ENCODE measurements around the gene MEIS2.

Gene MEIS2

GRCh38 chr15:37032091-37032775 is 68.1 kb downstream of the MEIS2 start:
- Histone ChIP-seq H3K36me3 (replicated peaks) (peaks cover 7% of the 10 kb centered on the region), H3K27me3 (ENCODE audit: low read depth) (no peaks in the 10 kb centered on the region), H3K9me3 (no peaks in the 10 kb centered on the region), H3K4me1 (no peaks in the 10 kb centered on the region), H3K4me3 (no peak overlapping the region)
- DNase-seq (ENCODE audit: low spot score in 2 of 2): no peak
- in situ Hi-C loops (cut with MboI; ENCODE audit: low sequenced_read_pairs): no loop called here

GRCh38 chr15:37031198-37031597 is 69.2 kb downstream of the MEIS2 start:
- in situ Hi-C loops (cut with MboI; ENCODE audit: low sequenced_read_pairs): no loop called here
- Histone ChIP-seq H3K27me3 (ENCODE audit: low read depth) (no peaks in the 10 kb centered on the region), H3K36me3 (replicated peaks) (peaks cover 2% of the 10 kb centered on the region), H3K9me3 (no peaks in the 10 kb centered on the region), H3K4me1 (no peaks in the 10 kb centered on the region), H3K4me3 (no peak overlapping the region)
- no peak for DNase-seq (ENCODE audit: low spot score in 2 of 2)

- DNase-seq (ENCODE audit: low spot score in 2 of 2): no peak
- Histone ChIP-seq H3K27me3 (ENCODE audit: low read depth) (no peaks in the 10 kb centered on the region), H3K36me3 (replicated peaks) (peaks cover 2% of the 10 kb centered on the region), H3K9me3 (no peaks in the 10 kb centered on the region), H3K4me1 (no peaks in the 10 kb centered on the region), H3K4me3 (no peak overlapping the region)
- in situ Hi-C loops (cut with MboI; ENCODE audit: low sequenced_read_pairs): no loop called here
Measured at GRCh38 chr15:37028625-37029296, 71.6 kb downstream of the MEIS2 start.

GRCh38 chr15:37020852-37021251 is 79.5 kb downstream of the MEIS2 start:
- in situ Hi-C loops (cut with MboI; ENCODE audit: low sequenced_read_pairs): no loop called here
- no peak overlapping the region for H3K4me3 ChIP-seq

GRCh38 chr15:37019479-37020433 is 80.6 kb downstream of the MEIS2 start:
- H3K27me3 ChIP-seq (ENCODE audit: low read depth): no peaks in the 10 kb centered on the region
- H3K4me3 ChIP-seq: no peak overlapping the region
- DNase-seq (ENCODE audit: low spot score in 2 of 2): no peak
- H3K4me1 ChIP-seq: peaks cover 23% of the 10 kb centered on the region
- H3K9me3 ChIP-seq: no peaks in the 10 kb centered on the region
- in situ Hi-C loops (cut with MboI; ENCODE audit: low sequenced_read_pairs): no loop called here
- H3K36me3 ChIP-seq (replicated peaks): no peaks in the 10 kb centered on the region

More at GRCh38 chr15:37020852-37021251, 79.5 kb downstream of the MEIS2 start:
- H3K4me1 ChIP-seq: peaks cover 12% of the 10 kb centered on the region
- DNase-seq (ENCODE audit: low spot score in 2 of 2): no peak
- H3K9me3 ChIP-seq: no peaks in the 10 kb centered on the region
- H3K36me3 ChIP-seq (replicated peaks): no peaks in the 10 kb centered on the region
- no peaks in the 10 kb centered on the region for H3K27me3 ChIP-seq (ENCODE audit: low read depth)

- in situ Hi-C loops (cut with MboI; ENCODE audit: low sequenced_read_pairs): no loop called here
- H3K9me3 ChIP-seq: no peaks in the 10 kb centered on the region
- peaks cover 22% of the 10 kb centered on the region for H3K4me1 ChIP-seq
- no peak overlapping the region for H3K4me3 ChIP-seq
- H3K36me3 ChIP-seq (replicated peaks): no peaks in the 10 kb centered on the region
- no peaks in the 10 kb centered on the region for H3K27me3 ChIP-seq (ENCODE audit: low read depth)
- DNase-seq (ENCODE audit: low spot score in 2 of 2): no peak
Measured at GRCh38 chr15:37017031-37017625, 83.2 kb downstream of the MEIS2 start.

GRCh38 chr15:37016231-37016630 is 84.1 kb downstream of the MEIS2 start:
- no peaks in the 10 kb centered on the region for H3K27me3 ChIP-seq (ENCODE audit: low read depth)
- DNase-seq (ENCODE audit: low spot score in 2 of 2): no peak
- no peak overlapping the region for H3K4me3 ChIP-seq
- no peaks in the 10 kb centered on the region for H3K9me3 ChIP-seq
- in situ Hi-C loops (cut with MboI; ENCODE audit: low sequenced_read_pairs): no loop called here
- peaks cover 21% of the 10 kb centered on the region for H3K4me1 ChIP-seq
- no peaks in the 10 kb centered on the region for H3K36me3 ChIP-seq (replicated peaks)

- in situ Hi-C loops (cut with MboI; ENCODE audit: low sequenced_read_pairs): no loop called here
- peak; percentile 25 to 55 for DNase-seq (ENCODE audit: low spot score in 2 of 2)
- peaks cover 21% of the 10 kb centered on the region for H3K4me1 ChIP-seq
- no peaks in the 10 kb centered on the region for H3K36me3 ChIP-seq (replicated peaks)
- no peak overlapping the region for H3K4me3 ChIP-seq
- H3K9me3 ChIP-seq: no peaks in the 10 kb centered on the region
- H3K27me3 ChIP-seq (ENCODE audit: low read depth): no peaks in the 10 kb centered on the region
Measured at GRCh38 chr15:37015451-37015850, 84.9 kb downstream of the MEIS2 start.

GRCh38 chr15:37015035-37015434 is 85.3 kb downstream of the MEIS2 start:
- no peak overlapping the region for H3K4me3 ChIP-seq
- H3K4me1 ChIP-seq: peaks cover 21% of the 10 kb centered on the region
- no peaks in the 10 kb centered on the region for H3K9me3 ChIP-seq
- H3K36me3 ChIP-seq (replicated peaks): no peaks in the 10 kb centered on the region
- in situ Hi-C loops (cut with MboI; ENCODE audit: low sequenced_read_pairs): no loop called here
- H3K27me3 ChIP-seq (ENCODE audit: low read depth): no peaks in the 10 kb centered on the region
- peak; percentile 64 for DNase-seq (ENCODE audit: low spot score in 2 of 2)

GRCh38 chr15:37014566-37014965 is 85.8 kb downstream of the MEIS2 start:
- in situ Hi-C loops (cut with MboI; ENCODE audit: low sequenced_read_pairs): no loop called here

GRCh38 chr15:37014137-37014536 is 86.2 kb downstream of the MEIS2 start:
- Histone ChIP-seq H3K36me3 (replicated peaks) (no peaks in the 10 kb centered on the region), H3K4me1 (peaks cover 21% of the 10 kb centered on the region), H3K9me3 (no peaks in the 10 kb centered on the region), H3K27me3 (ENCODE audit: low read depth) (no peaks in the 10 kb centered on the region), H3K4me3 (no peak overlapping the region)
- in situ Hi-C loops (cut with MboI; ENCODE audit: low sequenced_read_pairs): no loop called here
- no peak for DNase-seq (ENCODE audit: low spot score in 2 of 2)

More at GRCh38 chr15:37014566-37014965, 85.8 kb downstream of the MEIS2 start:
- Histone ChIP-seq H3K4me3 (no peak overlapping the region), H3K4me1 (peaks cover 21% of the 10 kb centered on the region), H3K36me3 (replicated peaks) (no peaks in the 10 kb centered on the region), H3K27me3 (ENCODE audit: low read depth) (no peaks in the 10 kb centered on the region), H3K9me3 (no peaks in the 10 kb centered on the region)
- no peak for DNase-seq (ENCODE audit: low spot score in 2 of 2)

- in situ Hi-C loops (cut with MboI; ENCODE audit: low sequenced_read_pairs): no loop called here
- Histone ChIP-seq H3K4me1 (peaks cover 10% of the 10 kb centered on the region), H3K4me3 (no peak overlapping the region), H3K9me3 (no peaks in the 10 kb centered on the region), H3K36me3 (replicated peaks) (no peaks in the 10 kb centered on the region; the same call in 1 of the 2 replicates), H3K27me3 (ENCODE audit: low read depth) (no peaks in the 10 kb centered on the region)
- no peak for DNase-seq (ENCODE audit: low spot score in 2 of 2)
Measured at GRCh38 chr15:37010595-37010994, 89.8 kb downstream of the MEIS2 start.

GRCh38 chr15:37009288-37009687 is 91.1 kb downstream of the MEIS2 start:
- H3K4me1 ChIP-seq: no peaks in the 10 kb centered on the region
- H3K9me3 ChIP-seq: no peaks in the 10 kb centered on the region
- H3K4me3 ChIP-seq: no peak overlapping the region
- H3K36me3 ChIP-seq (replicated peaks): peaks cover 3% of the 10 kb centered on the region
- DNase-seq (ENCODE audit: low spot score in 2 of 2): no peak
- H3K27me3 ChIP-seq (ENCODE audit: low read depth): no peaks in the 10 kb centered on the region
- in situ Hi-C loops (cut with MboI; ENCODE audit: low sequenced_read_pairs): no loop called here
